ENCODE measurements around the gene PBX4. TPM values are rescaled to one million over a fixed set of nuclear protein-coding genes. Genes with fewer than 3 reads are reported as not detected.

The PBX4 gene
- total RNA-seq, 1 experiment from 2014 or later = 8.3 TPM

DNA sequence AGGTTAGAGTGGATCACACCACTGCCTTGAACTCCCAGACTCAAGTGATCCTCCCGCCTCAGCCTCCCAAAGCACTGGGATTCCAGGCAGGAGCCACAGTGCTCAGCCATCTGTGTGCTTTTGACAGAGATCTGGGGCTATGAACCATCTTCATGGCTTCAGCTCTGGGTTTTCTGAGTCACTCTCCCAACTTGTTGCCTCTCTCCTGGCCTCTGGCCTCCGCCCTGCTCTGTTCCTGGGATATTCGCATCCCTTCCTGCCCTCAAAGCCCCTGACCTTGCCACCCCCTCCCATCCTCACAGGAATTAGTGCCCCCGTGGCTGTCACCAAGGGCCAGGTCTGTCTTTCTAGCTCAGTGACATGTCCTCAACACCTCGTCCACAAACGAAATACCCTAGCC is 30.7 kb upstream of the PBX4 start:
- intact Hi-C loops (cut with micrococcal nuclease; ENCODE audit: unreplicated experiment) = loop anchor here (10.0 kb wide), 1 partner anchor 114 kb away; the partner anchor contains the start of gene CILP2
- Histone ChIP-seq H3K27ac (ENCODE audit: low read length) (no peak overlapping the region), H3K27me3 (ENCODE audit: control insufficient read depth, insufficient read depth, low read length) (no peaks in the 10 kb centered on the region), H3K4me3 (ENCODE audit: low read depth in 2 of 2, low read length in 2 of 2) (no peak overlapping the region), H3K9me3 (ENCODE audit: control insufficient read depth, insufficient read depth, low read depth, low read length) (no peaks in the 10 kb centered on the region), H3K4me1 (ENCODE audit: control insufficient read depth, insufficient read depth, low read length) (no peaks in the 10 kb centered on the region), H3K36me3 (ENCODE audit: control insufficient read depth, insufficient read depth, low read length) (no peaks in the 10 kb centered on the region; the same call in 1 of the 2 replicates)
- in situ Hi-C loops (cut with HindIII; ENCODE audit: low pct_unique_long_range_greater_than_20kb, low sequenced_read_pairs) = no loop called here
- POLR2A ChIA-PET = no interaction called here
- no peak for ATAC-seq
- CTCF ChIA-PET = no interaction called here
- BruUV-seq (replicated peaks) = no TSS peak
- no peak for TF ChIP-seq REST (IDR thresholded peaks at IDR 0.05; ENCODE audit: insufficient read depth in 1 of 2, low read depth in 2 of 2, low read length in 1 of 2)
- no peak for TF ChIP-seq TCF7L2 (IDR thresholded peaks at IDR 0.05; ENCODE audit: low read depth, low read length)
- no peak for TF ChIP-seq POLR2AphosphoS5 (IDR thresholded peaks at IDR 0.05; ENCODE audit: low read depth, low read length)
- TF ChIP-seq SIN3A (IDR thresholded peaks at IDR 0.05; ENCODE audit: borderline replicate concordance, insufficient read depth, low read depth, low read length) = no peak
- no peak for TF ChIP-seq CTCF (IDR thresholded peaks at IDR 0.05)
- DNase-seq (ENCODE audit: low read depth, low spot score) = no peak

DNA sequence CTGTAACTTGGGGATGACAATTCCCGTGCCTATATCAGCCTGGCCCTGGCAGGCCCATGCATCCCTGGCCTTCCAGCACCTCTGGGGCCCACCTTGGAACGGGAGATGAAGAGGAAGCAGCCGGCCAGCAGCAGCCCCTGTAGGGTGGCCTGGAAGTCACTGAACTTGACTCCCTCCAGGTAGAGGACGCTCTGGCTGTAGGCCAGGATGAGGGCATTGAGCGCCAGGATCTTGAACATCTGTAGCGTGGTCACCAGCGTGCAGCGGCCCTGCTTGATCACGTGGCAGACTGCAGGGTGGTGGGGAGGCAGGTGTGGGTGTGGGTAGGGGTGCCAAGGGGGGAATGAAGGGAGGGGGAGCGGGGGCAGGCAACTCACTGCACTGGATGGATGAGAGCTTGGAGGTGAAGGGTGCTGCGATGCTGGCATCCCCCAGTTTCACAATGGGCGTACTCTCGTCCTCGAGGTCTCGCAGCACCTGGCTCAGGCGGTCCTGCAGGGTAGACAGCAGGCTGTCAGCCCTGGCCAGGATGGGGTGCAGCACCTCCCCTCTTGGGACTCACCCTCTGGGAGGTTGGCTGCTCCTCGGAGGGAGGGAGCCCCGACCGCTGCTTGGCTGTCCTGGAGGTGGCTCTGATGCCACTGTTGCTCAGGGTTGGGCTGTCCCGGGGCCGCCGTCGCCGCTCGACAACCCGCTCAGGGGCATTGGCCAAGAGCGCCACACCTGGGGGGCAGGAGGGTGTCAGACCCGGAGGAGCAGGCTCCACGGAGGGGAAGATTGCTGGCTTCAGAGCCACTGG is 28.7 kb upstream of the PBX4 start:
- no TSS peak for BruUV-seq (replicated peaks)
- H3K4me3 ChIP-seq (ENCODE audit: low read depth in 2 of 2, low read length in 2 of 2) = no peak overlapping the region
- intact Hi-C loops (cut with micrococcal nuclease; ENCODE audit: unreplicated experiment) = loop anchor here (10.0 kb wide), 1 partner anchor 112 kb away; the partner anchor contains the start of gene CILP2
- H3K9me3 ChIP-seq (ENCODE audit: control insufficient read depth, insufficient read depth, low read depth, low read length) = no peaks in the 10 kb centered on the region
- peaks cover 3% of the 10 kb centered on the region for H3K36me3 ChIP-seq (ENCODE audit: control insufficient read depth, insufficient read depth, low read length)
- POLR2A ChIA-PET = no interaction called here
- no peak for ATAC-seq
- no peak overlapping the region for H3K27ac ChIP-seq (ENCODE audit: low read length)
- no peak for TF ChIP-seq SIN3A (IDR thresholded peaks at IDR 0.05; ENCODE audit: borderline replicate concordance, insufficient read depth, low read depth, low read length)
- no peak for TF ChIP-seq CTCF (IDR thresholded peaks at IDR 0.05)
- no peak for TF ChIP-seq REST (IDR thresholded peaks at IDR 0.05; ENCODE audit: insufficient read depth in 1 of 2, low read depth in 2 of 2, low read length in 1 of 2)
- no peak for TF ChIP-seq TCF7L2 (IDR thresholded peaks at IDR 0.05; ENCODE audit: low read depth, low read length)
- no peak for TF ChIP-seq POLR2AphosphoS5 (IDR thresholded peaks at IDR 0.05; ENCODE audit: low read depth, low read length)
- no peaks in the 10 kb centered on the region for H3K27me3 ChIP-seq (ENCODE audit: control insufficient read depth, insufficient read depth, low read length)
- no peaks in the 10 kb centered on the region; the same call in 1 of the 2 replicates for H3K4me1 ChIP-seq (ENCODE audit: control insufficient read depth, insufficient read depth, low read length)
- CTCF ChIA-PET = no interaction called here
- in situ Hi-C loops (cut with HindIII; ENCODE audit: low pct_unique_long_range_greater_than_20kb, low sequenced_read_pairs) = no loop called here
- DNase-seq (ENCODE audit: low read depth, low spot score) = no peak

Data from Panc1 (cell line).